CD14-positive monocyte (primary cell): ENCODE results near the gene PRRT2. TPM values are rescaled to one million over a fixed set of nuclear protein-coding genes. Genes with fewer than 3 reads are reported as not detected.

ENCODE experiments used
- DNase-seq, 3 donors: peaks; one replicate each; pipeline ENCODE4 v3.0.0-alpha.2; 2011 to 2022
- H2AFZ ChIP-seq: 2 replicates; pipeline ENCODE4 v1.6.0; 2012; ENCODE audit warnings: mild to moderate bottlenecking, low read depth, low read length, inconsistent platforms; ENCODE audit not compliant: insufficient read depth, poor library complexity, severe bottlenecking
- H3K27ac ChIP-seq, 2 donors: 1 replicate in 1 of 2; 2 replicates in 1 of 2; pipeline ENCODE4 v1.5.1; 2012 to 2013; ENCODE audit warnings: low read length in 2 of 2, control low read depth in 1 of 2, inconsistent platforms in 1 of 2, low read depth in 1 of 2, mild to moderate bottlenecking in 1 of 2
- H3K27me3 ChIP-seq, 2 donors: one replicate each; pipeline versions ENCODE4 v1.6.0 to v1.6.1; 2011 to 2013; ENCODE audit warnings: low read length in 2 of 2; ENCODE audit not compliant: control insufficient read depth in 2 of 2, insufficient read depth in 2 of 2
- H3K36me3 ChIP-seq, 2 donors: replicated peaks in 1 of 2; 1 replicate in 1 of 2; 2 replicates in 1 of 2; pipeline versions ENCODE4 v1.5.1 to v1.6.1; 2012 to 2013; ENCODE audit warnings: low read length in 2 of 2, control low read depth in 1 of 2, inconsistent platforms in 1 of 2, mild to moderate bottlenecking in 1 of 2; ENCODE audit not compliant: insufficient read depth in 2 of 2, control insufficient read depth in 1 of 2
- H3K4me1 ChIP-seq, 2 donors: 1 replicate in 1 of 2; 2 replicates in 1 of 2; pipeline versions ENCODE4 v1.5.1 to v1.6.1; 2012 to 2013; ENCODE audit warnings: low read length in 2 of 2, control low read depth in 1 of 2, inconsistent platforms in 1 of 2, mild to moderate bottlenecking in 1 of 2, moderate library complexity in 1 of 2; ENCODE audit not compliant: insufficient read depth in 2 of 2, control insufficient read depth in 1 of 2
- H3K4me2 ChIP-seq: replicated peaks from 2 replicates; pipeline ENCODE3; 2012; ENCODE audit warnings: low read length, moderate library complexity, mild to moderate bottlenecking; ENCODE audit not compliant: poor library complexity, severe bottlenecking; ENCODE audit errors: extremely low read depth
- H3K4me3 ChIP-seq, 3 experiments: fragments of 200-600 bp in 1 of 3; sonication (generic) in 1 of 3; replicated peaks in 1 of 3; 1 replicate in 2 of 3; 2 replicates in 1 of 3; pipeline ENCODE4 v1.5.1; 2011 to 2013; ENCODE audit warnings: low read length in 3 of 3, mild to moderate bottlenecking in 3 of 3, control low read depth in 2 of 3, low read depth in 2 of 3, inconsistent platforms in 1 of 3, moderate library complexity in 1 of 3
- H3K79me2 ChIP-seq: 2 replicates; pipeline ENCODE4 v1.6.0; 2012; ENCODE audit warnings: mild to moderate bottlenecking, control low read depth, inconsistent platforms, low read length, moderate library complexity; ENCODE audit not compliant: insufficient read depth
- H3K9ac ChIP-seq: 2 replicates; pipeline ENCODE4 v1.6.0; 2017; ENCODE audit warnings: low read length, mild to moderate bottlenecking; ENCODE audit not compliant: insufficient read depth, poor library complexity, severe bottlenecking
- H3K9me3 ChIP-seq, 2 donors: replicated peaks in 1 of 2; 1 replicate in 1 of 2; 2 replicates in 1 of 2; pipeline versions ENCODE4 v1.5.1 to v1.6.1; 2012 to 2013; ENCODE audit warnings: low read length in 2 of 2, control low read depth in 1 of 2; ENCODE audit not compliant: control insufficient read depth in 1 of 2, insufficient read depth in 1 of 2
- H4K20me1 ChIP-seq: 2 replicates; pipeline ENCODE4 v1.6.0; 2012; ENCODE audit warnings: mild to moderate bottlenecking, low read length, control low read depth, moderate library complexity; ENCODE audit not compliant: insufficient read depth
- H3K27ac Mint-ChIP-seq, 7 donors: one replicate each; pipeline ENCODE4 v1.8.0; 2020; ENCODE audit warnings: mild to moderate bottlenecking in 7 of 7, mixed read lengths in 7 of 7, moderate library complexity in 6 of 7, inconsistent platforms in 2 of 7
- H3K27me3 Mint-ChIP-seq, 3 donors: one replicate each; pipeline ENCODE4 v1.8.0; 2021 to 2022; ENCODE audit warnings: low read depth in 3 of 3, mild to moderate bottlenecking in 3 of 3, mixed read lengths in 3 of 3, moderate library complexity in 3 of 3, inconsistent platforms in 1 of 3
- H3K36me3 Mint-ChIP-seq, 2 donors: one replicate each; pipeline ENCODE4 v1.8.0; 2020; ENCODE audit warnings: mixed read lengths in 2 of 2, inconsistent platforms in 1 of 2, mild to moderate bottlenecking in 1 of 2
- H3K4me1 Mint-ChIP-seq: one replicate; pipeline ENCODE4 v1.8.0; 2020; ENCODE audit warnings: mild to moderate bottlenecking, mixed read lengths
- H3K4me3 Mint-ChIP-seq, 2 donors: one replicate each; pipeline ENCODE4 v1.8.0; 2020; ENCODE audit warnings: mild to moderate bottlenecking in 2 of 2, mixed read lengths in 2 of 2, moderate library complexity in 1 of 2
- H3K9me3 Mint-ChIP-seq, 7 donors: one replicate each; pipeline ENCODE4 v1.8.0; 2020 to 2022; ENCODE audit warnings: mixed read lengths in 7 of 7, mild to moderate bottlenecking in 6 of 7, moderate library complexity in 6 of 7, inconsistent platforms in 2 of 7
- CTCF ChIP-seq: fragments of 200-600 bp; IDR thresholded peaks from one replicate; pipeline ENCODE4 v1.8.0; 2022; ENCODE audit warnings: antibody characterized with exemption, mild to moderate bottlenecking
- WGBS: methylation state at CpG from one replicate; pipeline ENCODE4 v1.1.5; 2013; ENCODE audit warnings: missing lambda C conversion rate; ENCODE audit not compliant: insufficient coverage; 5-methylcytosine and 5-hydroxymethylcytosine counted together
- intact Hi-C, 2 donors: fragments of 100-400 bp; cut with micrococcal nuclease; formaldehyde crosslinking; loops; one replicate each; pipeline versions ENCODE4 v1.15.0 to v1.15.1; 2023
- polyA plus RNA-seq, 3 donors: library from polyadenylated mRNA; depleted of rRNA in 1 of 3; unstranded in 2 of 3; stranded (reverse) in 1 of 3; fragments of 300-500 nt in 2 of 3; fragments of >200 nt in 1 of 3; fragmentation: Illumina TruSeq in 2 of 3; gene quantifications; 1 replicate in 2 of 3; 2 replicates in 1 of 3; pipeline ENCODE4 v1.2.3, GENCODE V29; 2012 to 2021

PRRT2 gene
- polyA plus RNA-seq, 3 donors = 0.04 TPM; not detected in 2

- Mint-ChIP-seq H3K27ac (peak overlapping the region; percentile 78 to 99 (median 87)), H3K9me3 (peaks cover 0 to 2% (median 0%) of the 10 kb centered on the region in 7 donors), H3K36me3 (peaks cover 31 to 40% of the 10 kb centered on the region in 2 donors), H3K27me3 (peaks cover 0 to 11% (median 0%) of the 10 kb centered on the region in 3 donors), H3K4me1 (peaks cover 23% of the 10 kb centered on the region), H3K4me3 (peak overlapping the region; percentile 94 to 98)
- H3K27ac ChIP-seq = peak overlapping the region in 1 of 2 donors; percentile 100
- H3K9ac ChIP-seq = peak overlapping the region; percentile 89
- no peaks in the 10 kb centered on the region for H3K9me3 ChIP-seq
- peaks cover 30 to 34% of the 10 kb centered on the region in 2 donors for H3K36me3 ChIP-seq
- H3K4me1 ChIP-seq = peaks cover 13 to 24% of the 10 kb centered on the region in 2 donors
- H3K79me2 ChIP-seq = peaks cover 23% of the 10 kb centered on the region
- H3K4me2 ChIP-seq = peak overlapping the region; percentile 83
- 0% methylated on average over 26 of the region's 27 CpGs for WGBS
- no peaks in the 10 kb centered on the region for H3K27me3 ChIP-seq
- H4K20me1 ChIP-seq = peaks cover 23% of the 10 kb centered on the region
- peak overlapping the region; percentile 94 for H2AFZ ChIP-seq
- intact Hi-C loops = loop anchor here (2.0 to 10.0 kb wide), 5 partner anchors 40 to 112 kb away; partner anchors contain the start of genes KCTD13 (in 1 of the 2), MVP (in 1 of the 2), PAGR1 (in 1 of the 2) and TAOK2 (in 1 of the 2)
- DNase-seq = no peak
- TF ChIP-seq CTCF = no peak
- peak overlapping the region; percentile 66 to 98 (median 75) for H3K4me3 ChIP-seq
These were observed 50.4 kb downstream of the PRRT2 start for GRCh38 chr16:29862383-29862883.

GRCh38 chr16:29862884-29863668, 51.1 kb downstream of the PRRT2 start, which contains the start of gene CDIPT:
Gene CDIPT (minus strand): TSS chr16:29863226. CDS start chr16:29862857, 369 bp downstream.
- Histone ChIP-seq H3K9ac (peak within 1 kb of the TSS; percentile 89), H3K36me3 (peaks cover 30 to 33% of the 10 kb centered on the region in 2 donors), H3K4me3 (peak within 1 kb of the TSS; percentile 66 to 98 (median 75)), H3K27me3 (no peaks in the 10 kb centered on the region), H3K4me1 (peaks cover 13 to 24% of the 10 kb centered on the region in 2 donors), H3K79me2 (peaks cover 23% of the 10 kb centered on the region), H3K4me2 (peak within 1 kb of the TSS; percentile 83), H2AFZ (peak within 1 kb of the TSS; percentile 94), H3K9me3 (no peaks in the 10 kb centered on the region), H4K20me1 (peaks cover 23% of the 10 kb centered on the region), H3K27ac (peak within 1 kb of the TSS; percentile 65 to 100)
- peak; percentile 92 to 96 (median 94) for DNase-seq
- intact Hi-C loops = loop anchor here (2.0 to 10.0 kb wide), 5 partner anchors 41 to 112 kb away; partner anchors contain the start of genes KCTD13 (in 1 of the 2), MVP (in 1 of the 2), PAGR1 (in 1 of the 2) and TAOK2 (in 1 of the 2)
- Mint-ChIP-seq H3K36me3 (peaks cover 31 to 33% of the 10 kb centered on the region in 2 donors), H3K4me1 (peaks cover 23% of the 10 kb centered on the region), H3K27me3 (peaks cover 0 to 14% (median 0%) of the 10 kb centered on the region in 3 donors), H3K4me3 (peak within 1 kb of the TSS; percentile 94 to 98), H3K27ac (peak within 1 kb of the TSS; percentile 93 to 100 (median 100)), H3K9me3 (peaks cover 0 to 2% (median 0%) of the 10 kb centered on the region in 7 donors)
- 0% methylated on average over 24 of the region's 57 CpGs for WGBS
- peak; percentile 40 for TF ChIP-seq CTCF
